ENCODE results near the gene EMSY. TPM values are rescaled to one million over a fixed set of nuclear protein-coding genes. Genes with fewer than 3 reads are reported as not detected.

Gene EMSY
- total RNA-seq, 2 donors from 2014 or later: 24.3 to 39.4 TPM

DNA sequence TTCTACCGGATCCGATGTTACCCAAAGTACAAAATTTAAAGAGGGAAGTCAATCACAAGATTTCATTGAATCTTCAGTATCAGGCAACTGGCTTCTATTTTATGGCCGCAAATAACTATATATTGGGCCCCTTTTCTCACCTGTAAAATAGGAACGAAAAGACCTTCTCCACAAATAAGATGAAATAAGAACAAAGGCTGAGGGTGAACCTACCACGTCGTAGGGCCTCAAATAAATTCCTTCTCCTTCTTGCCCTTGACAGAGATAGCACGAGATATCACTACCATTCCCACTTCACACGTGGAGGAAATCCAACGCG lies 794 bp upstream of the EMSY start:
- 0% methylated on average over 10 of the region's 10 CpGs for whole genome bisulfite sequencing
- peaks cover 6% of the 10 kb centered on the region for H3K4me1 ChIP-seq (replicated peaks)
- H3K9me3 ChIP-seq: no peaks in the 10 kb centered on the region
- intact Hi-C loops (cut with DNase I): loop anchor here (5.0 to 10.0 kb wide), 3 partner anchors 62 to 239 kb away; partner anchors contain the start of genes GVQW3, THAP12 and WNT11
- H3K27ac ChIP-seq: peak overlapping the region; percentile 93 to 95
- H3K27me3 ChIP-seq (replicated peaks; ENCODE audit: insufficient read depth): no peaks in the 10 kb centered on the region
- no peaks in the 10 kb centered on the region for H3K36me3 ChIP-seq
- H3K4me3 ChIP-seq: peak overlapping the region; percentile 89 to 100
- TF ChIP-seq, protein P1, sequence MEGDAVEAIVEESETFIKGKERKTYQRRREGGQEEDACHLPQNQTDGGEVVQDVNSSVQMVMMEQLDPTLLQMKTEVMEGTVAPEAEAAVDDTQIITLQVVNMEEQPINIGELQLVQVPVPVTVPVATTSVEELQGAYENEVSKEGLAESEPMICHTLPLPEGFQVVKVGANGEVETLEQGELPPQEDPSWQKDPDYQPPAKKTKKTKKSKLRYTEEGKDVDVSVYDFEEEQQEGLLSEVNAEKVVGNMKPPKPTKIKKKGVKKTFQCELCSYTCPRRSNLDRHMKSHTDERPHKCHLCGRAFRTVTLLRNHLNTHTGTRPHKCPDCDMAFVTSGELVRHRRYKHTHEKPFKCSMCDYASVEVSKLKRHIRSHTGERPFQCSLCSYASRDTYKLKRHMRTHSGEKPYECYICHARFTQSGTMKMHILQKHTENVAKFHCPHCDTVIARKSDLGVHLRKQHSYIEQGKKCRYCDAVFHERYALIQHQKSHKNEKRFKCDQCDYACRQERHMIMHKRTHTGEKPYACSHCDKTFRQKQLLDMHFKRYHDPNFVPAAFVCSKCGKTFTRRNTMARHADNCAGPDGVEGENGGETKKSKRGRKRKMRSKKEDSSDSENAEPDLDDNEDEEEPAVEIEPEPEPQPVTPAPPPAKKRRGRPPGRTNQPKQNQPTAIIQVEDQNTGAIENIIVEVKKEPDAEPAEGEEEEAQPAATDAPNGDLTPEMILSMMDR (IDR thresholded peaks at IDR 0.05): no peak
- TF ChIP-seq POLR2A (IDR thresholded peaks at IDR 0.05): no peak
- no peak for TF ChIP-seq POLR2AphosphoS5 (IDR thresholded peaks at IDR 0.05)
- no peak for DNase-seq (ENCODE audit: low spot score)

DNA sequence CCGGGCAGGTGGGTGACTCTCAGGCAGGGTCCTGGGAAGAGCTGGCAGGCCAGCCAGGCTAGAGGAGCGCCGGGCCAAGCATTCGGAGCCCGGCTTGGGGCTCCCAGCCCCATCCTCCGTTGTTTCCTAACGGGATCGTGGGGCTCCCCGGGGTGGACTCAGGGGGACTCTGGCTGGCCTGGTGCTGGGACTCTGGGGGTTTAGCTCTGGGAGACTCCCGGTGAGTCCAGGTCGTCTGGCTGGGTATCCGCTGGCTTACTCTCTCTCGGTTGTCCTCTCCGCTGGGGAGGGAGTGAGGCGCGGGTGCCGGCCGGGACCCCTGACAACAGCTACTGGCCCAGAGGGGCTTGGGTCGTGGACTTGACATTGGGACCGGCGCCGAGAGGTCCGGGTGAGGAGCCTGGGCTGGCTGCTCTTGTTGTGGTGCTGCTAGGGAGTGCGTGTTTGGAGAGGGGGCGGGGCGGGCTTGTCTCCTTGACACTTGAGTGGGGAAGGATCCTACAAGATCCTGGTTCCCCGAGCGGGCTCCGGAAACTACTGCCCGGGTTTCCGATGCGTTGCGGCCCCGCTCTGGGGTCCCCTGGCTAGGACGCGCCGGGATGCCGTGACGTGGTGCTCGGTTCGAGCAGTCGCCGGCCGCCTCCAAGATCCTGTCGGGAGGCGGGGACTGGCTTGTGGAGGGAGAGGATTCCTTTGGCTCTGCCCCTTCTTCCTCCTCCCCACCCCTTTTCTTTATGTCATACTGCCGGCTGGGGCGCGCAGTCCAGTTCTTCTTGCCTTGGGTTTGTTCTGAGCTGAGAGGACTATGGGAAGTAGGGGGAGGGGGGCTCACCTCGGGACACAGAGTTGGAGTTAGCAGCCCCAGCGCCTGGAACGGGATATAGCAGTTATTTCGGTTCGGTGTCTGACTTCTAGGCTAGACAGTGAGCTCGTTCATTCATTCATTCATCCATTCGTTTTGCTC lies 585 bp downstream of the EMSY start:
- H3K27ac ChIP-seq: peak overlapping the region; percentile 93 to 95
- H3K36me3 ChIP-seq: no peaks in the 10 kb centered on the region
- WGBS: under 1% methylated on average over 47 of the region's 56 CpGs
- intact Hi-C loops (cut with DNase I): loop anchor here (10.0 kb wide), 2 partner anchors 211 to 241 kb away; partner anchors contain the start of gene WNT11
- H3K27me3 ChIP-seq (replicated peaks; ENCODE audit: insufficient read depth): no peaks in the 10 kb centered on the region
- no peaks in the 10 kb centered on the region for H3K9me3 ChIP-seq
- H3K4me1 ChIP-seq (replicated peaks): peaks cover 6% of the 10 kb centered on the region
- peak overlapping the region; percentile 89 to 100 for H3K4me3 ChIP-seq
- TF ChIP-seq, protein P1 (IDR thresholded peaks at IDR 0.05): no peak
- TF ChIP-seq POLR2AphosphoS5 (IDR thresholded peaks at IDR 0.05) (peak; percentile 72), POLR2A (IDR thresholded peaks at IDR 0.05) (peak; percentile 65)
- peak; percentile 71 for DNase-seq (ENCODE audit: low spot score)

DNA sequence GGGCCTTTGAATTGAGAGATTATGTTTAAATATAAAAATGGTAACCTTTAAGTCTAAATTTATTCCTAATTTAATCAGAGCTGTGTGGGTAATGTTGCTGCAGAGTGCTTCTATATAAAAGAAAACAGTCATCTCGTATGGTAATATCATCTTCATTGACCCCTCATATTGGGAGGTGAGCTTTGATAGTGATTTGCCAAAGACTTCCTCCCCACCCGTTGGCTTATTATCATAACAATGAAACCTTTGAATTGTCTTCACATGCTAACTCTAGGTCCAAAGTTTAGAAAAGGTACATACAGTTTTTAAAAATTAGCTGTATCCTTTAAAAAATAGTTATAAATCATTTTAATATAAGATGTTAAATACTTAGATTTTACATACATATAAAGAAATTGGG lies 3.7 kb downstream of the EMSY start:
- H3K36me3 ChIP-seq: no peaks in the 10 kb centered on the region
- 52% methylated on average over 2 of the region's 2 CpGs for WGBS
- peaks cover under 1% of the 10 kb centered on the region for H3K4me1 ChIP-seq (replicated peaks)
- no peak for DNase-seq (ENCODE audit: low spot score)
- no peaks in the 10 kb centered on the region for H3K9me3 ChIP-seq
- TF ChIP-seq, protein P1 (IDR thresholded peaks at IDR 0.05): no peak
- TF ChIP-seq POLR2AphosphoS5 (IDR thresholded peaks at IDR 0.05): no peak
- no peak for TF ChIP-seq POLR2A (IDR thresholded peaks at IDR 0.05)
- H3K27ac ChIP-seq: no peak overlapping the region
- intact Hi-C loops (cut with DNase I): loop anchor here (10.0 kb wide), 2 partner anchors 214 to 244 kb away; partner anchors contain the start of gene WNT11
- H3K4me3 ChIP-seq: no peak overlapping the region
- no peaks in the 10 kb centered on the region for H3K27me3 ChIP-seq (replicated peaks; ENCODE audit: insufficient read depth)

DNA sequence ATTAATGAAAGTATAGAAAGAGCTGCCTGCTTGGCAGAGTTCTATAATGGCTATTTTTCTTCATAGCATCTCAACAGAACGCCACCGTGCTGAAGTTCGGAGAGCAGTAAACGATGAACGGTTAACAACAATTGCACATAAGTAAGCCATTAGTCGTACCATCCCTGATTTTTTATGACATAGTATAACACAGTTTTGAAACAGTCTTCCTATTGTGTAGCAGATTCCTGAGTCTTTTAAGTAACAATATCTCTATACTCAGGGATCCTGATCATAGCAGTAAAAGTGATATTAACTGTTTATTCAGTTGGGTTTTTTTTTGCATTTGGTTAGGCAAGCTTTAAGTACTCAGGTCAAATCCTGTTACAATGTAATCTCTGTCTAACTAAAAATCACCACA lies 8.4 kb downstream of the EMSY start:
- no peaks in the 10 kb centered on the region for H3K27me3 ChIP-seq (replicated peaks; ENCODE audit: insufficient read depth)
- H3K36me3 ChIP-seq: no peaks in the 10 kb centered on the region
- no peak overlapping the region for H3K4me3 ChIP-seq
- no peaks in the 10 kb centered on the region for H3K9me3 ChIP-seq
- WGBS: 64% methylated on average over 6 of the region's 6 CpGs
- intact Hi-C loops (cut with DNase I): no loop called here
- no peak overlapping the region for H3K27ac ChIP-seq
- H3K4me1 ChIP-seq (replicated peaks): no peaks in the 10 kb centered on the region
- DNase-seq (ENCODE audit: low spot score): no peak
- no peak for TF ChIP-seq POLR2AphosphoS5 (IDR thresholded peaks at IDR 0.05)
- TF ChIP-seq, protein P1 (IDR thresholded peaks at IDR 0.05): no peak
- TF ChIP-seq POLR2A (IDR thresholded peaks at IDR 0.05): no peak

All from prostate gland (tissue), 2 donors.